Fibroblast of pulmonary artery (primary cell): ENCODE data around the gene GUCD1.

Source experiments
- DNase-seq: peaks from one replicate; pipeline ENCODE4 v3.0.0-alpha.2; 2010; ENCODE audit warnings: low read depth
- H3K4me3 ChIP-seq: replicated peaks from 2 replicates; pipeline ENCODE4 v1.5.1; 2011; ENCODE audit warnings: low read depth, mild to moderate bottlenecking, control low read depth, low read length, moderate library complexity
- CTCF ChIP-seq: IDR thresholded peaks from 2 replicates; pipeline ENCODE4 v1.5.1; 2011; ENCODE audit warnings: mild to moderate bottlenecking, control low read depth, low read length, inconsistent platforms; ENCODE audit errors: missing control alignments

The GUCD1 gene

GRCh38 chr22:24580276-24580675, 25.3 kb upstream of the GUCD1 start:
- DNase-seq: peak; percentile 86
- no peak overlapping the region for H3K4me3 ChIP-seq

DNA sequence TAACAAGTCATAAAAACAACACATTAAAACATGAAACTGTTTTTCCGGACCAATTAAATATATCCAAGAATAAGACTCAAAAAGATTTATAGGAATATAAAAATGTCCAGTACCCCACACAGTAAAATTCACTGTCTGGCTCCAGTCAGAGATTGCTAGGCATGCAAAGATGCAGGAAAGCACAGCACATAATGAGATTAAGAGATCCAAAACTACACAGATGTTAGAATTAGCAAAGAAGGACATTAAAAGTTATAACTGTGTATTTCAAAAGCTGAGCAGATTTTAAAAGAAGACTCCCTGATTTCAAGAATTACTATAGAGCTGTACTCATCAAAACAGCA, 24.3 kb upstream of the GUCD1 start:
- no peak for TF ChIP-seq CTCF
- H3K4me3 ChIP-seq: no peak overlapping the region
- no peak for DNase-seq

More at GRCh38 chr22:24580276-24580675, 25.3 kb upstream of the GUCD1 start:
- no peak for TF ChIP-seq CTCF

DNA sequence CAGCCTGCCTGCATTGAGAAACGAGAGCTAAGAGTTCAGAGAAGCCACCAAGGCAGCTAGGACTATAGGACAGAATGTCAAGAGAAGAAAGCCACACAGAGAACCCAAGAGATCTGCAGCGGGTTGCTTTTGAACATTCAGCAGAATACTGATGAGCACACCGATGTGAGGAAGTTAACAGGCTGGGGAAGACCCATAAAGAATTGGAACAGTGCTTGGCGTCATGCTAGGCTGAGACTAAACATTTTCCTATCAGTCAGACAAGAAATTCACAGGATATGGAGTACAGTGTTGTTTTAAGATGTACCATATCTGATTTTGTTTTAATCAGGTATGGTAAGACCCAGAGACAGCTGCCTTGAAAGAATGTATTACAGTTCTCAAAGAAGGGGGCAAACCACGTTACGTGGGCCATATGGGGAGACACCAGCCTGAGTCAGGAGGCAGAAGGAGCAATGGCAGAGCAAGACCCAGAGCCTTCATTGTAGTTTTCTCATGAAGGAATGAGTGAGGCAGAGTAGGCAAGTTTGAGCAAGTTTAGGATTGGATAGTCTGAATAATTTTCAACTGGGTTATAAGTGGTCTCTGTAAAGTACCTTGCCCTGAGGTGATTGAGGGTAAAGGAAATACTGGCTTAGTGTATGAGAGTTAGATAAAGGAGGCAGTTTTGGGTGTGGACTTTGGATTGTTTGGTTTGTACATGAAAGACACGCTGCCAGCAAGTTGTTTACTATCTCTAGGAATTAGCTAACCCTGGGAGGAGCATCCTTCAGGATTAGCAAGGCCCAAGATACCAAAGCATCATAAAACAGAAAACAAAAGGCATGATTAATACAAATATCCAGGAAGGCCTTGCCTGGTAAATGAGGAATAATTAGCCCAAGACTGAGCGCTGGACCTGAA, 23.7 kb upstream of the GUCD1 start:
- DNase-seq: no peak
- no peak for TF ChIP-seq CTCF

GRCh38 chr22:24576778-24577177, 21.8 kb upstream of the GUCD1 start:
- no peak for DNase-seq
- no peak for TF ChIP-seq CTCF
- no peak overlapping the region for H3K4me3 ChIP-seq

More for the DNA sequence above, 23.7 kb upstream of the GUCD1 start:
- no peak overlapping the region for H3K4me3 ChIP-seq

- no peak for TF ChIP-seq CTCF
- no peak for DNase-seq
- no peak overlapping the region for H3K4me3 ChIP-seq
Measured at GRCh38 chr22:24571266-24571665, 16.3 kb upstream of the GUCD1 start.

DNA sequence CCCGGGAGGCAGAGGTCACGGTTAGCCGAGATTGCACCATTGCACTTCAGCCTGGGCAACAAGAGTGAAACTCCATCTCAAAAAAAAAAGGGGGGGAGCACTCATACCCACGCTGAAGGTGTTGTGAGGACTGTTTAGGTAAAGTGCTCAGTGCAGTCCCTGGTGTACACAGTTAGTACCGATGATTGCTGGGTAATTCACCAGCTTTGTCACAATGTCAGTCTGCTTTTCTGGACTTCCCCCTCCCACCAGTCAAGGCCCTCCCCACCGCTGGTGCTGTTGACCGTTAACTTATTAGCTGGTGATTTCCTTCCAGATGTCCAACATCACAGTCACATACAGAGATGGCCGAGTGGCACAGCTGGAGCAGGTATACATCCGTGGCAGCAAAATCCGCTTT, 12.7 kb upstream of the GUCD1 start:
- no peak for DNase-seq
- no peak for TF ChIP-seq CTCF
- H3K4me3 ChIP-seq: no peak overlapping the region
